ENCODE data around the gene BST1. TPM values are rescaled to one million over a fixed set of nuclear protein-coding genes. Genes with fewer than 3 reads are reported as not detected.

Gene BST1
- total and polyA plus RNA-seq, 10 of the 15 experiments (the other 5 are each of a cell fraction or from before 2014, with no cell fraction given), result 0.04 to 0.42 (median 0.11) TPM; not detected in 1

DNA sequence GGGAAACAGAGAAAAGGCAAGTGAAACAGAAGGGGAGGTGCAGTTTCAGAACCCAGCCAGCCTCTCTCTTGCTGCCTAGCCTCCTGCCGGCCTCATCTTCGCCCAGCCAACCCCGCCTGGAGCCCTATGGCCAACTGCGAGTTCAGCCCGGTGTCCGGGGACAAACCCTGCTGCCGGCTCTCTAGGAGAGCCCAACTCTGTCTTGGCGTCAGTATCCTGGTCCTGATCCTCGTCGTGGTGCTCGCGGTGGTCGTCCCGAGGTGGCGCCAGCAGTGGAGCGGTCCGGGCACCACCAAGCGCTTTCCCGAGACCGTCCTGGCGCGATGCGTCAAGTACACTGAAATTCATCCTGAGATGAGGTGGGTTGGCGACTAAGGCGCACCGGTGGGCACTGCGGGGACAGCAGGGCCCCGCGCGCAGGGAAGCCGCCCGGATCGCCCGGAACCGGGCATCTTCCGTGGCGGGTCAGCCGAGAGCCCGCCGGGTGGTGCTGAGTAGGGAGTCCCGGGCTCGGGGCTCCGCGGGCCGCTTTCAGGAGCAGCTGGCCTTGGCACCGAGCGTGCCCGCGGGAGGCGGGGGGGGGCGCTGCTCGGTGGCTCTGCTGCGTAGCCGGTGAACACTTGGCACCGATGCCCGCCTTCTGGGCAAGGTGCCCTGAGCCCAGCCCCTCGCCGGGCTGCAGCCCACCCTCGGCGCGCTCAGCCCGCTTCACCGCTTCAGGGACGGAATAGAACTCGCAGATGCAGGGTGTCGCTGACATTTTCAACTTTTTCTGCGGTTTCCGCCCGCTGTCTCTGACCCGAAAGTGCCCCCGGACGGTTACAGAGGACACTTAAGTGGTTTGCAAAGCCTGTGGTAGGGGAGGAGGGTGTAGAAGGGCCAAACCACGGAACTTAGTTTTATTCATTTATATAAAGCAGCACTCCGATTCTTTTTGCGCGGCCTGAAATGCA, 75.7 kb downstream of the BST1 start, which contains the start of gene CD38 (continued):
- TF ChIP-seq, protein P1, sequence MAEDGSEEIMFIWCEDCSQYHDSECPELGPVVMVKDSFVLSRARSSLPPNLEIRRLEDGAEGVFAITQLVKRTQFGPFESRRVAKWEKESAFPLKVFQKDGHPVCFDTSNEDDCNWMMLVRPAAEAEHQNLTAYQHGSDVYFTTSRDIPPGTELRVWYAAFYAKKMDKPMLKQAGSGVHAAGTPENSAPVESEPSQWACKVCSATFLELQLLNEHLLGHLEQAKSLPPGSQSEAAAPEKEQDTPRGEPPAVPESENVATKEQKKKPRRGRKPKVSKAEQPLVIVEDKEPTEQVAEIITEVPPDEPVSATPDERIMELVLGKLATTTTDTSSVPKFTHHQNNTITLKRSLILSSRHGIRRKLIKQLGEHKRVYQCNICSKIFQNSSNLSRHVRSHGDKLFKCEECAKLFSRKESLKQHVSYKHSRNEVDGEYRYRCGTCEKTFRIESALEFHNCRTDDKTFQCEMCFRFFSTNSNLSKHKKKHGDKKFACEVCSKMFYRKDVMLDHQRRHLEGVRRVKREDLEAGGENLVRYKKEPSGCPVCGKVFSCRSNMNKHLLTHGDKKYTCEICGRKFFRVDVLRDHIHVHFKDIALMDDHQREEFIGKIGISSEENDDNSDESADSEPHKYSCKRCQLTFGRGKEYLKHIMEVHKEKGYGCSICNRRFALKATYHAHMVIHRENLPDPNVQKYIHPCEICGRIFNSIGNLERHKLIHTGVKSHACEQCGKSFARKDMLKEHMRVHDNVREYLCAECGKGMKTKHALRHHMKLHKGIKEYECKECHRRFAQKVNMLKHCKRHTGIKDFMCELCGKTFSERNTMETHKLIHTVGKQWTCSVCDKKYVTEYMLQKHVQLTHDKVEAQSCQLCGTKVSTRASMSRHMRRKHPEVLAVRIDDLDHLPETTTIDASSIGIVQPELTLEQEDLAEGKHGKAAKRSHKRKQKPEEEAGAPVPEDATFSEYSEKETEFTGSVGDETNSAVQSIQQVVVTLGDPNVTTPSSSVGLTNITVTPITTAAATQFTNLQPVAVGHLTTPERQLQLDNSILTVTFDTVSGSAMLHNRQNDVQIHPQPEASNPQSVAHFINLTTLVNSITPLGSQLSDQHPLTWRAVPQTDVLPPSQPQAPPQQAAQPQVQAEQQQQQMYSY (CRISPR knock-in tag; IDR thresholded peaks at IDR 0.05), result no peak
- TF ChIP-seq BHLHE40 (IDR thresholded peaks at IDR 0.05; ENCODE audit: borderline replicate concordance in 1 of 2, low read depth in 2 of 2, low read length in 1 of 2) (peak; percentile 51 to 59; a peak in 2 of 4 replicates), RB1 (IDR thresholded peaks at IDR 0.05; ENCODE audit: borderline replicate concordance) (no peak), CHD1 (IDR thresholded peaks at IDR 0.05; ENCODE audit: low read depth, low read length) (no peak), ZBED1 (IDR thresholded peaks at IDR 0.05; ENCODE audit: borderline replicate concordance) (peak; percentile 31; the same call in 1 of the 2 replicates), CHD4 (IDR thresholded peaks at IDR 0.05) (no peak), MYB (IDR thresholded peaks at IDR 0.05; ENCODE audit: borderline replicate concordance, low read depth, low read length) (peak; percentile 83), TBL1XR1 (IDR thresholded peaks at IDR 0.05; ENCODE audit: low read depth, low read length) (peak; percentile 89), GABPA (IDR thresholded peaks at IDR 0.05; ENCODE audit: low read depth) (peak; percentile 47; the same call in 1 of the 2 replicates), BCL11A (IDR thresholded peaks at IDR 0.05; ENCODE audit: low read depth, low read length) (0 out of 2 replicates have a peak, but pooled peaks have one; percentile 58), SUZ12 (IDR thresholded peaks at IDR 0.05; ENCODE audit: unreplicated experiment) (no peak), PAX8 (IDR thresholded peaks at IDR 0.05) (no peak), KLF5 (IDR thresholded peaks at IDR 0.05; ENCODE audit: partially characterized antibody) (no peak), PML (IDR thresholded peaks at IDR 0.05; ENCODE audit: low read length) (peak; percentile 46; the same call in 1 of the 2 replicates), CBX3 (IDR thresholded peaks at IDR 0.05; ENCODE audit: borderline replicate concordance, low read depth) (no peak), POLR2AphosphoS5 (IDR thresholded peaks at IDR 0.05; ENCODE audit: low read length) (peak; percentile 86)
- TF ChIP-seq, protein P2, sequence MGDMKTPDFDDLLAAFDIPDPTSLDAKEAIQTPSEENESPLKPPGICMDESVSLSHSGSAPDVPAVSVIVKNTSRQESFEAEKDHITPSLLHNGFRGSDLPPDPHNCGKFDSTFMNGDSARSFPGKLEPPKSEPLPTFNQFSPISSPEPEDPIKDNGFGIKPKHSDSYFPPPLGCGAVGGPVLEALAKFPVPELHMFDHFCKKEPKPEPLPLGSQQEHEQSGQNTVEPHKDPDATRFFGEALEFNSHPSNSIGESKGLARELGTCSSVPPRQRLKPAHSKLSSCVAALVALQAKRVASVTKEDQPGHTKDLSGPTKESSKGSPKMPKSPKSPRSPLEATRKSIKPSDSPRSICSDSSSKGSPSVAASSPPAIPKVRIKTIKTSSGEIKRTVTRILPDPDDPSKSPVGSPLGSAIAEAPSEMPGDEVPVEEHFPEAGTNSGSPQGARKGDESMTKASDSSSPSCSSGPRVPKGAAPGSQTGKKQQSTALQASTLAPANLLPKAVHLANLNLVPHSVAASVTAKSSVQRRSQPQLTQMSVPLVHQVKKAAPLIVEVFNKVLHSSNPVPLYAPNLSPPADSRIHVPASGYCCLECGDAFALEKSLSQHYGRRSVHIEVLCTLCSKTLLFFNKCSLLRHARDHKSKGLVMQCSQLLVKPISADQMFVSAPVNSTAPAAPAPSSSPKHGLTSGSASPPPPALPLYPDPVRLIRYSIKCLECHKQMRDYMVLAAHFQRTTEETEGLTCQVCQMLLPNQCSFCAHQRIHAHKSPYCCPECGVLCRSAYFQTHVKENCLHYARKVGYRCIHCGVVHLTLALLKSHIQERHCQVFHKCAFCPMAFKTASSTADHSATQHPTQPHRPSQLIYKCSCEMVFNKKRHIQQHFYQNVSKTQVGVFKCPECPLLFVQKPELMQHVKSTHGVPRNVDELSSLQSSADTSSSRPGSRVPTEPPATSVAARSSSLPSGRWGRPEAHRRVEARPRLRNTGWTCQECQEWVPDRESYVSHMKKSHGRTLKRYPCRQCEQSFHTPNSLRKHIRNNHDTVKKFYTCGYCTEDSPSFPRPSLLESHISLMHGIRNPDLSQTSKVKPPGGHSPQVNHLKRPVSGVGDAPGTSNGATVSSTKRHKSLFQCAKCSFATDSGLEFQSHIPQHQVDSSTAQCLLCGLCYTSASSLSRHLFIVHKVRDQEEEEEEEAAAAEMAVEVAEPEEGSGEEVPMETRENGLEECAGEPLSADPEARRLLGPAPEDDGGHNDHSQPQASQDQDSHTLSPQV (IDR thresholded peaks at IDR 0.05), result no peak
- TF ChIP-seq, protein P3, sequence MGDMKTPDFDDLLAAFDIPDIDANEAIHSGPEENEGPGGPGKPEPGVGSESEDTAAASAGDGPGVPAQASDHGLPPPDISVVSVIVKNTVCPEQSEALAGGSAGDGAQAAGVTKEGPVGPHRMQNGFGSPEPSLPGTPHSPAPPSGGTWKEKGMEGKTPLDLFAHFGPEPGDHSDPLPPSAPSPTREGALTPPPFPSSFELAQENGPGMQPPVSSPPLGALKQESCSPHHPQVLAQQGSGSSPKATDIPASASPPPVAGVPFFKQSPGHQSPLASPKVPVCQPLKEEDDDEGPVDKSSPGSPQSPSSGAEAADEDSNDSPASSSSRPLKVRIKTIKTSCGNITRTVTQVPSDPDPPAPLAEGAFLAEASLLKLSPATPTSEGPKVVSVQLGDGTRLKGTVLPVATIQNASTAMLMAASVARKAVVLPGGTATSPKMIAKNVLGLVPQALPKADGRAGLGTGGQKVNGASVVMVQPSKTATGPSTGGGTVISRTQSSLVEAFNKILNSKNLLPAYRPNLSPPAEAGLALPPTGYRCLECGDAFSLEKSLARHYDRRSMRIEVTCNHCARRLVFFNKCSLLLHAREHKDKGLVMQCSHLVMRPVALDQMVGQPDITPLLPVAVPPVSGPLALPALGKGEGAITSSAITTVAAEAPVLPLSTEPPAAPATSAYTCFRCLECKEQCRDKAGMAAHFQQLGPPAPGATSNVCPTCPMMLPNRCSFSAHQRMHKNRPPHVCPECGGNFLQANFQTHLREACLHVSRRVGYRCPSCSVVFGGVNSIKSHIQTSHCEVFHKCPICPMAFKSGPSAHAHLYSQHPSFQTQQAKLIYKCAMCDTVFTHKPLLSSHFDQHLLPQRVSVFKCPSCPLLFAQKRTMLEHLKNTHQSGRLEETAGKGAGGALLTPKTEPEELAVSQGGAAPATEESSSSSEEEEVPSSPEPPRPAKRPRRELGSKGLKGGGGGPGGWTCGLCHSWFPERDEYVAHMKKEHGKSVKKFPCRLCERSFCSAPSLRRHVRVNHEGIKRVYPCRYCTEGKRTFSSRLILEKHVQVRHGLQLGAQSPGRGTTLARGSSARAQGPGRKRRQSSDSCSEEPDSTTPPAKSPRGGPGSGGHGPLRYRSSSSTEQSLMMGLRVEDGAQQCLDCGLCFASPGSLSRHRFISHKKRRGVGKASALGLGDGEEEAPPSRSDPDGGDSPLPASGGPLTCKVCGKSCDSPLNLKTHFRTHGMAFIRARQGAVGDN (IDR thresholded peaks at IDR 0.05), result peak; percentile 55
